ENCODE results near the gene CDAN1.
A peak's percentile ranks its signal among the peaks of the same experiment; 100 is the strongest.
"Not testable (repeated sequence)": the region's sequence is repeated elsewhere in the genome, so short reads cannot be mapped to it uniquely, and the experiment has no call there.

CDAN1 gene

DNA sequence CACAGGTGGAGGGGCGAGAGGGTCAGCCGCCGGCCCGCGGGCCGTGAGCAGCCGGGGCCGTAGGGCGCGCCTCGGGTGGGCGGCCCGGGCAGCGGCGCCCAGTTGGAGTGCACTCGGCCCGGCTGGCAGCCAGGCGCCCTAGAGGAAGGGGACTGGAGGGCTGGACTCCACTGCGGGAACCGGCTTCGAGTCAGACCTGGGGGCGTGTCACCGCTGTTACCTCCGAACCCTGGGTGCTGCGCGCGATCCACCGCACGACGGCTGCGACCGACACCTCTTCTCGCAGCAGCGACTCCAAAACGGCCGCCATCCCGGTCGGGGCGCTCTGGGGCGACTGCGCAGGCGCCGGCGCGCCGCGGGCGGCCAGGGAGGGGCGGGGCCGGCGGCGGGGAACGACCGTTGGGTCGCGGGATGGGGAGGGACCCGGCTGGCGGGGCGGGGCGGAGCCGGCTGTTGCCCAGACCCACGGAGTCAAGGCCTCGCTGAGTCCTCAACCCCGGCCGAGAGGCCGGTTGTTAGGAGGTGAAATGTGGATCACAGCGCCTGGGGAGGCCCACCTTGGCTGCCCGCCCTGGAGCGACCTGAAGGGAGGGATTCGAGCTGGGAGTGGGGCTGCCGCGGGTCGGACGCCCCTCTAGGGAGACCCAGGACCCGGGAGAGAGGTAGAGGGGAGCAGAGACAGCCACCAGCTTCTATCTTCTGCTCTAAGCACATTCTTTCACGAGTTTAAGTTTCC, at the start of gene CDAN1:
Gene CDAN1, minus strand, starts transcription at position 336 of the 736 bp plus-strand sequence. Its CDS starts 26 bp downstream, at position 310.
- peak; percentile 75 for DNase-seq

GRCh38 chr15:42785569-42785968, 48.6 kb upstream of the CDAN1 start:
- DNase-seq = no peak

DNA sequence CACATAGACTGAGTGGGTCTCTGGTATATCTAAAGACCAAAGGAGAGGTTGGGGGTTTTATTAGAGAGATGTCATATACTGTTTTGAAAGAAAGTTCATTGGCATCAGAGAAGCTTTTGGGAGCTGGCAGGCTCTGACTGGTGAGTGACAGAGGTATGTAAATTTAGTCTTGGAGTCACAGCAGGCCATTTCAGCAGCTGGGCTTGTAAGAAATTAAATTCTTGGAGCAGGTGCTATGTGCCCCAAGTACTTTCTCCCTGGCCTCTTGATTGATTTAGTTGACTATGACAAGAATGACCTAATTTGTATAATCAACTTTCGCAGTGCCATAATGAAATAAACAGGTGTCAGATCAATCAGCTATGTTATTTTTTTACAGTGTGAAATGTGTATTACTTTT, 47.8 kb upstream of the CDAN1 start:
- no peak for DNase-seq

- DNase-seq = no peak
These were observed 45.8 kb upstream of the CDAN1 start for GRCh38 chr15:42782716-42783115.

- DNase-seq = no peak
These were observed 38.5 kb upstream of the CDAN1 start for GRCh38 chr15:42775416-42775815.

DNA sequence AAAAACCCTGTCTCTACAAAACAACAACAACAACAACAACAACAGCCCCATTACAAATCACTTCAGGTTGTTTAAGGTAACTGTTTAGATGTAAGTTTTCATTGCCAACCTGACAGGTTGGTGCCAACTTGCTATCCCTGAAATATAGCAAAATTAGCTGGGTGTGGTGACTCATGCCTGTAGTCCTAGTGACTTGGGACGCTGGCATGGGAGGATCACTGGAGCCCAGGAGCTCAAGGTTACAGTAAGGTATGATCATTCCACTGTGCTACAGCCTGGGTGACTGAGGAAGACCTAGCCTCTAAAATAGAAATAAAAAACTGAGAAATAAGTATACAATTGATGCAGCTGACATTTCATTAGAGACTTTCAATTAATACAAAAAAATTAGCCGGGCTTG, 36.0 kb upstream of the CDAN1 start:
- DNase-seq = no peak

DNA sequence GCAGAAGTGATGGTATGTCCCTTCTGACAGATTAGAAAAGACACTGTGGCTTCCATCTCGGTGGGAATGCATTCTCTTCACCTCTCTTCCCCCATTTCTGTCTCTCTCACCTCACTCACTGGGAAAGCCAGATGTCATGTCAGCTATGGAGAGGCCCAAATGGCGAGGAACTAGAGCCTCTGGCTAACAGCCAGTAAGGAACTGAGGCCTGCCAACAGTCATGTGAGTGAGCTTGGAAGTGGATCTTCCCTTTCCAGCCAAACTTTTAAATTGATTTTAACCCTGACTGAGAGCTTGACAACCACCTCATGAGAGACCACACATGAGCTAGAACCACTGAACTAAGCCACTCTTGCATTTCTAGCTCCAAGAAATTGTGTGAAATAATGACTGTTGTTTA, 35.2 kb upstream of the CDAN1 start:
- DNase-seq = no peak

- not testable (repeated sequence) for DNase-seq
These were observed 29.2 kb upstream of the CDAN1 start for GRCh38 chr15:42766109-42766508.

- DNase-seq = not testable (repeated sequence)
These were observed 27.3 kb upstream of the CDAN1 start for GRCh38 chr15:42764154-42764731.

DNA sequence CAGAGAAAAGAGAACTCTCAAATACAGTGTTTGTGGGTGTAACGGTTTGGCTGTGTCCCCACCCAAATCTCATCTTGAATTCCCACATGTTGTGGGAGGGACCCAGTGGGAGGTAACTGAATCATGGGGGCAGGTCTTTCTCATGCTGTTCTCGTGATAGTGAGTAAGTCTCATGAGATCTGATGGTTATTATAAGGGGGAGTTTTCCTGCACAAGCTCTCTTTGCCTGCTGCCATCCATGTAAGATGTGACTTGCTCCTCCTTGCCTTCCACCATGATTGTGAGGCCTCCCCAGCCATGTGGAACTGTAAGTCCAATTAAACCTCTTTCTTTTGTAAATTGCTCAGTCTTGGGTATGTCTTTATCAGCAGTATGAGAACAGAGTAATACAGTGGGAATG, 24.9 kb upstream of the CDAN1 start:
- not testable (repeated sequence) for DNase-seq

- DNase-seq = no peak
These were observed 23.8 kb upstream of the CDAN1 start for GRCh38 chr15:42760759-42761158.

GRCh38 chr15:42759093-42759492, 22.2 kb upstream of the CDAN1 start:
- DNase-seq = no peak

- no peak for DNase-seq
These were observed 13.4 kb upstream of the CDAN1 start for GRCh38 chr15:42750306-42750705.

GRCh38 chr15:42749266-42749665, 12.3 kb upstream of the CDAN1 start:
- no peak for DNase-seq

DNA sequence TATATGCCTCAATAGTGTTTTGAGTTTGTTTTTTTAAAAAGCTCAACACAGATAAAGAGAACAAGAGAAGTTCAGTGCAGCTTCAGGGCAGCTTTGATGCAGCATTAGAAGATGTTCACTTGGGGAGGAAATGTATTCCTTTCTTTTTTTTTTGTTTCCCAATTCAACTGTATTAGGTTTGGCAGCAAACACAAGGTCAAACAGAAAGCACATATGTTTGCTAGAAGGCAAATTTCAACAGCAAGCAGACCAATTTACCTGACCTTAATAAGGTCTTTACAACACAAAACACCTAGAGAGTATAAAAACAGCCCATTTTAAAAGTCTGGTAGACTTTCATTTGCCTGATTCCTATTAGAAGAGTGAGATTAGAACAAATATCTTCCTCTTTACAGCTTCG, 7.3 kb upstream of the CDAN1 start:
- DNase-seq = no peak

GRCh38 chr15:42742149-42742548, 5.2 kb upstream of the CDAN1 start:
- no peak for DNase-seq

DNA sequence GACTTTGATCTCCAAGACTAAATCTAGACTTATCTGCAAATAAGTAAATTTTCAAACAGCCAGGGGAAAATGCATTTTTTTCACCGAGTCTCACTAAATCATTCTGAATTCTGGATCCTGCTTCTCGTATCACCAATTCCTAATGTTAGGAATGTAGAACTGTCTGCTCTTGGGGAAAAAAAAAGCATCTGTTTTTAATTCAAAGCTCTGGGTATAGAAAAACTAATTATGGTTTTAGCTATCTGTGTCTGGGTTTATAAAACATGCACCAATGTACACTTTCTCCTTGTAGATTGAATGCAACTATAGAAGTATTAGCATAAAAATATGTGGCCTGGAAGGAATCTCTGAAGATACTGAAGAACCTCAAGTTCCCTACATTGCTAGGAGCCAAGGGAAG, 4.8 kb upstream of the CDAN1 start:
- DNase-seq = no peak

- DNase-seq = no peak
These were observed 801 bp upstream of the CDAN1 start for GRCh38 chr15:42737529-42738328.

GRCh38 chr15:42736178-42736792, 643 bp downstream of the CDAN1 start:
- no peak for DNase-seq

- DNase-seq = no peak
These were observed 1.4 kb downstream of the CDAN1 start for GRCh38 chr15:42735382-42736165.

DNA sequence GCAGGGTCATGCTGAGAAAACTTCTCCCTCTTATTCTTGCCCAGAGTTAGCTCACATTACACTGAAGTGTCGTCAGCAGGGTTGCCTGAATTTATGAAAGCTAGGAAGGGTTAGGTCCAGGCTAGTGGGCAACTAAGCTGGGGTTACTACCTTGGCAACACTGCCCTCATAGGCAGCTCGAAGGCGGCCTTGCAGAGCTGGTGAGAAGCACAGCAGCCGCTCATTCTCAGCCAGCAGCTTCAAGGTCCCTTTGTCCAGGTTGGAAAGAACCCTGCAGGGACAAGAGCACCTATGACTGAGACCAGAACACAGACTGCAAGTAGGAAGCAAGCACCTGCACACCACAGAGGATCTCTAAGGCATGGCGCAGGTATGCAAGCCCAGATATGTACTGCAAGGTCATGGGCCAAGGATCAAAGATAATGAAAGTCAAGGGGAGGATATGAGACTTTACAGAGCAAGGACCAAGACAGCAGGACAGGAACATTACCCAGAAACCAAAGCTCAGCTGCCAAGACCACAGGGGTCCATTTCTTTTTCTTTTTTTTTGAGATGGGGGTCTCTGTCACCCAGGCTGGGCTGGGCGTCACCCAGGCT, 2.8 kb downstream of the CDAN1 start:
- DNase-seq = no peak

DNA sequence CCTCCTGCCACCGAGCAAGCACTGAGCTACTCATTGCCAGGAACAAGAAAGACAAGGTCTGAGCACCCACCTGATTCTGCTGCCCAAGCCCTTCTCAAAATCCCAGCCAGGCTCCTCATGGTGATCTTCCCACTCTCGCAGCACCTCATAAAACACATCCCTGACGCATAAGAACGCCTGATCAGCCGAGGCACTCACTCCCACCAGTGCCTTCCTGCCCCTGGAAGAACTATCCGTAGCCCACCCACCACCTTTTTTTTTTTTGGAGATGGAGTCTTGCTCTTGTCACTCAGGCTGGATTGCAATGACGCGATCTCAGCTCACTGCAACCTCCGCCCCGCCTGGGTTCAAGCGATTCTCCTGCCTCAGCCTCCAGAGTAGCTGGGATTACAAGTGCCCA, 3.9 kb downstream of the CDAN1 start:
- no peak for DNase-seq
